Neuronal stem cell (in vitro differentiated cells): ENCODE measurements around the gene CEBPE.
A peak's percentile ranks its signal among the peaks of the same experiment; 100 is the strongest.

ENCODE experiments used
- DNase-seq: peaks from one replicate; pipeline ENCODE4 v3.0.0-alpha.2; 2013; ENCODE audit warnings: low spot score
- H2AFZ ChIP-seq: one replicate; pipeline ENCODE4 v1.6.1; 2013; ENCODE audit warnings: mild to moderate bottlenecking, low read length, inconsistent platforms
- H2AK5ac ChIP-seq: 2 replicates; pipeline ENCODE4 v1.6.1; 2013; ENCODE audit warnings: low read depth, mild to moderate bottlenecking, inconsistent platforms, low read length, moderate library complexity, mixed read lengths
- H2BK120ac ChIP-seq: 2 replicates; pipeline ENCODE4 v1.6.1; 2013; ENCODE audit warnings: low read depth, mild to moderate bottlenecking, inconsistent platforms, low read length, moderate library complexity, mixed read lengths
- H2BK12ac ChIP-seq: one replicate; pipeline ENCODE4 v1.6.1; 2013; ENCODE audit warnings: low read length, inconsistent platforms
- H2BK15ac ChIP-seq: 2 replicates; pipeline ENCODE4 v1.6.1; 2013; ENCODE audit warnings: mild to moderate bottlenecking, low read length, inconsistent platforms, mixed read lengths
- H2BK5ac ChIP-seq: one replicate; pipeline ENCODE4 v1.6.1; 2013; ENCODE audit warnings: inconsistent platforms, mild to moderate bottlenecking, low read length, moderate library complexity
- H3K14ac ChIP-seq: one replicate; pipeline ENCODE4 v1.6.1; 2013; ENCODE audit warnings: low read length, inconsistent platforms
- H3K18ac ChIP-seq: 2 replicates; pipeline ENCODE4 v1.6.1; 2013; ENCODE audit warnings: low read length, inconsistent platforms
- H3K23ac ChIP-seq: 2 replicates; pipeline ENCODE4 v1.6.1; 2013; ENCODE audit warnings: low read depth, mild to moderate bottlenecking, mixed read lengths, low read length, inconsistent platforms; ENCODE audit not compliant: poor library complexity
- H3K27ac ChIP-seq: replicated peaks from 3 replicates; pipeline ENCODE4 v1.5.1; 2013; ENCODE audit warnings: low read length, inconsistent platforms
- H3K27me3 ChIP-seq, 3 experiments: 2 replicates each; pipeline ENCODE4 v1.6.1; 2013; ENCODE audit warnings: low read length in 3 of 3, mild to moderate bottlenecking in 2 of 3, inconsistent platforms in 1 of 3, low read depth in 1 of 3, mixed read lengths in 1 of 3, moderate library complexity in 1 of 3; ENCODE audit not compliant: control insufficient read depth in 3 of 3, insufficient read depth in 3 of 3
- H3K36me3 ChIP-seq, 2 donors: replicated peaks in 1 of 2; 2 replicates each; pipeline ENCODE4 v1.6.1; 2013; ENCODE audit warnings: low read length in 2 of 2; ENCODE audit not compliant: control insufficient read depth in 2 of 2, insufficient read depth in 2 of 2
- H3K4ac ChIP-seq: 2 replicates; pipeline ENCODE4 v1.6.1; 2013; ENCODE audit warnings: inconsistent platforms, mild to moderate bottlenecking, low read length, moderate library complexity
- H3K4me1 ChIP-seq, 2 donors: 1 replicate in 1 of 2; 2 replicates in 1 of 2; pipeline ENCODE4 v1.6.1; 2013; ENCODE audit warnings: low read length in 2 of 2, low read depth in 1 of 2; ENCODE audit not compliant: control insufficient read depth in 2 of 2, insufficient read depth in 1 of 2
- H3K4me2 ChIP-seq: one replicate; pipeline ENCODE4 v1.6.1; 2013; ENCODE audit warnings: mild to moderate bottlenecking, low read length, inconsistent platforms; ENCODE audit not compliant: insufficient read depth, poor library complexity, severe bottlenecking
- H3K4me3 ChIP-seq, 2 donors: 2 replicates each; pipeline ENCODE4 v1.5.1; 2013; ENCODE audit warnings: low read length in 2 of 2, mild to moderate bottlenecking in 2 of 2, inconsistent platforms in 1 of 2, moderate library complexity in 1 of 2
- H3K79me1 ChIP-seq: one replicate; pipeline ENCODE4 v1.6.1; 2013; ENCODE audit warnings: low read depth, mild to moderate bottlenecking, inconsistent platforms, low read length, moderate library complexity
- H3K9ac ChIP-seq: one replicate; pipeline ENCODE4 v1.6.1; 2013; ENCODE audit warnings: mild to moderate bottlenecking, low read depth, low read length, inconsistent platforms; ENCODE audit not compliant: poor library complexity
- H3K9me3 ChIP-seq, 2 donors: replicated peaks in 1 of 2; 2 replicates each; pipeline versions ENCODE3 to v1.6.1; 2013; ENCODE audit warnings: low read length in 2 of 2, mild to moderate bottlenecking in 2 of 2, inconsistent platforms in 1 of 2, low read depth in 1 of 2, mixed read lengths in 1 of 2, moderate library complexity in 1 of 2; ENCODE audit not compliant: control insufficient read depth in 2 of 2, insufficient read depth in 1 of 2
- H4K8ac ChIP-seq: one replicate; pipeline ENCODE4 v1.6.1; 2013; ENCODE audit warnings: low read depth, mild to moderate bottlenecking, inconsistent platforms, low read length, moderate library complexity
- H4K91ac ChIP-seq: one replicate; pipeline ENCODE4 v1.6.1; 2013; ENCODE audit warnings: low read length, low read depth, mild to moderate bottlenecking, inconsistent platforms; ENCODE audit not compliant: poor library complexity
- WGBS, 2 donors: extraction: QIAGEN DNeasy Blood & Tissue Kit; methylation state at CpG; one replicate each; pipeline ENCODE4 v1.1.7; 2013; ENCODE audit warnings: missing lambda C conversion rate in 2 of 2, mixed read lengths in 1 of 2; ENCODE audit not compliant: insufficient read length in 2 of 2, insufficient replicate concordance in 1 of 2; ENCODE audit errors: extremely low coverage in 2 of 2; 5-methylcytosine and 5-hydroxymethylcytosine counted together

The CEBPE gene

DNA sequence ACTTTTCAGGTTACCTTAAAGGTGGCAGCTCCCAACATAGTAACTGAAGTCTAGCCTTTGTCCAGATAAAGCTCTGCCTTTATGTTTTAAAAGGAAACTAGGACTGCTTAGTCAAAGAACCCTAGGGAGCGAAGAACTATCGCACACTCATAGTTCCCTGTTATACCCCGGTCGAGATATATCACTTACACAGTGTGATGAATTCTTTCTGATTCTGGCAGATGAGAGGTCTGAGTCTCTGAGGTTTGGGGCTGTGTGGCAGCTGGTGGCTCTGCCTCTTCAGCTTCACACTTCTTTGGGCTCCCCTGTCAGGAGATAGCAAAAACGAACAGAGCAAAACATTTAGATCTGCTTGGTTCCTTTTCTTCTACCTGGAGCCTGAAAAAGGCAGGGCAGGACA, 41.1 kb downstream of the CEBPE start:
- H2BK120ac ChIP-seq: no peak overlapping the region
- no peak overlapping the region for H3K23ac ChIP-seq
- H2BK12ac ChIP-seq: no peak overlapping the region
- no peak overlapping the region for H3K27ac ChIP-seq
- H3K9me3 ChIP-seq: no peaks in the 10 kb centered on the region
- no peak overlapping the region for H2BK5ac ChIP-seq
- peaks cover 0 to 3% of the 10 kb centered on the region in 2 donors for H3K4me1 ChIP-seq
- H2AK5ac ChIP-seq: no peak overlapping the region
- H3K4me2 ChIP-seq: no peak overlapping the region
- no peak overlapping the region for H3K4ac ChIP-seq
- no CpG with 5 or more reads among the region's 5 CpGs for WGBS, 2 donors
- no peak overlapping the region for H4K8ac ChIP-seq
- no peaks in the 10 kb centered on the region for H3K27me3 ChIP-seq
- H2BK15ac ChIP-seq: no peak overlapping the region
- no peak overlapping the region for H3K4me3 ChIP-seq
- no peak overlapping the region for H3K14ac ChIP-seq
- no peak overlapping the region for H3K9ac ChIP-seq
- no peak overlapping the region for H4K91ac ChIP-seq
- H3K18ac ChIP-seq: no peak overlapping the region
- no peak overlapping the region for H2AFZ ChIP-seq
- no peaks in the 10 kb centered on the region for H3K79me1 ChIP-seq
- H3K36me3 ChIP-seq: peaks cover 44 to 93% of the 10 kb centered on the region in 2 donors
- DNase-seq: no peak

DNA sequence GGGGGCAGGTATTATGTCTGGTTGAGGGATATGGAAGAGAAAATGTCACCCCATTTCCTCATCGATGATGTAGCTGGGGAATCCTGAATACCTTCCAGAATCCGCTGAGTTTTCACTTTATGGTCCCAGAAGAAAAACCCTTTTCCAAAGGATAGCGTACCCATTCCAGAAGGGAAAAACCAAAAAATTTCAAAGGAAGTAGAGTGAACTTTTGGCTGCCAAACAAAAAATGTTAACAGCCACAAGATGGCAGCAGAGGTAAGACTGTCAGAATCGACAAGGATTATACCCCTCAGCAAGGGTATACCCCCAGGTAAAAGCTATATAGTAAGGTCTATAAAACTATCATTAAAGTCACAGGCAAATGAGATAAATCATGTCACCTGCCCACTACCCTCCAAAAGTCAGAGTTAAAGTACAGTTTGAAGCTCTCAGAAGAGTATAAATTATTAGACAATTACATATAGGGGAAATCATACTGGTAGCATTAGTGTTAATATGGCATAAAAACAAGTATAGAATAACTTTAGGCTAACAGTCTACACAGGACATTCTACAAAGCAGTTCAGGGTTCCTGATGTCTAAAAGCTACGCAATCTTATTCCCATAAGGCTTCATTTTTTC, 42.2 kb downstream of the CEBPE start:
- H3K79me1 ChIP-seq: no peaks in the 10 kb centered on the region
- no peaks in the 10 kb centered on the region for H3K27me3 ChIP-seq
- no peak overlapping the region for H2BK15ac ChIP-seq
- no peak overlapping the region for H2AFZ ChIP-seq
- H3K4ac ChIP-seq: no peak overlapping the region
- no peak overlapping the region for H4K8ac ChIP-seq
- H3K4me2 ChIP-seq: no peak overlapping the region
- no peak for DNase-seq
- H4K91ac ChIP-seq: no peak overlapping the region
- no peak overlapping the region for H2BK12ac ChIP-seq
- H3K36me3 ChIP-seq: peaks cover 46 to 91% of the 10 kb centered on the region in 2 donors
- H3K27ac ChIP-seq: no peak overlapping the region
- no CpG with 5 or more reads among the region's 5 CpGs for WGBS, 2 donors
- no peak overlapping the region for H3K14ac ChIP-seq
- no peaks in the 10 kb centered on the region for H3K9me3 ChIP-seq
- H3K4me3 ChIP-seq: no peak overlapping the region
- H2AK5ac ChIP-seq: no peak overlapping the region
- no peak overlapping the region for H2BK120ac ChIP-seq
- no peak overlapping the region for H3K9ac ChIP-seq
- H2BK5ac ChIP-seq: no peak overlapping the region
- H3K18ac ChIP-seq: no peak overlapping the region
- H3K4me1 ChIP-seq: peaks cover 4 to 7% of the 10 kb centered on the region in 2 donors
- no peak overlapping the region for H3K23ac ChIP-seq

DNA sequence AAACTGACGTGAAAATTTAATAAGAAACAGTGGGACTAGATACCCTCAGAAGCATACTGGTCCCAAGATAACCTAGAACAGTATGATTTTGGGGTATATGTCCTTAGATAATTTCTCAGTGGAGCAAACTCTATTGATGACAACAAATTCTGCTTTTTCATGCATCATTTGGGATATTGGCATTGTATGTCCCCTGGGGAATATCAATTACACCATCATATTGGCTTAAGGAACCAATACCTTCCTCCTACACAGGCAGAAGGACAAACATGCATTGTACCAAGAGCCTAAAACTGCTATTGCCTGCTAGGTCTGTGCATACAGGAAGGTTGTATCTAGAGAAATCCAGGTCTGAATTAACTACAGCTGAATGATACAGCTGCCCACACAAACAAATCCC, 44.1 kb downstream of the CEBPE start:
- no peak for DNase-seq
- H2BK15ac ChIP-seq: no peak overlapping the region
- no peak overlapping the region for H2AFZ ChIP-seq
- H3K27ac ChIP-seq: no peak overlapping the region
- H2BK5ac ChIP-seq: no peak overlapping the region
- no peak overlapping the region for H3K23ac ChIP-seq
- peaks cover 8 to 16% of the 10 kb centered on the region in 2 donors for H3K4me1 ChIP-seq
- no peak overlapping the region for H3K14ac ChIP-seq
- H3K36me3 ChIP-seq: peaks cover 37 to 72% of the 10 kb centered on the region in 2 donors
- WGBS, 2 donors: no CpG with 5 or more reads among the region's 1 CpG
- no peak overlapping the region for H4K91ac ChIP-seq
- H3K9me3 ChIP-seq: no peaks in the 10 kb centered on the region
- no peak overlapping the region for H2BK120ac ChIP-seq
- no peak overlapping the region for H3K4ac ChIP-seq
- H3K27me3 ChIP-seq: no peaks in the 10 kb centered on the region
- no peak overlapping the region for H2BK12ac ChIP-seq
- no peak overlapping the region for H4K8ac ChIP-seq
- no peak overlapping the region for H3K4me2 ChIP-seq
- H3K4me3 ChIP-seq: no peak overlapping the region
- no peak overlapping the region for H2AK5ac ChIP-seq
- no peak overlapping the region for H3K18ac ChIP-seq
- H3K9ac ChIP-seq: no peak overlapping the region
- no peaks in the 10 kb centered on the region for H3K79me1 ChIP-seq

DNA sequence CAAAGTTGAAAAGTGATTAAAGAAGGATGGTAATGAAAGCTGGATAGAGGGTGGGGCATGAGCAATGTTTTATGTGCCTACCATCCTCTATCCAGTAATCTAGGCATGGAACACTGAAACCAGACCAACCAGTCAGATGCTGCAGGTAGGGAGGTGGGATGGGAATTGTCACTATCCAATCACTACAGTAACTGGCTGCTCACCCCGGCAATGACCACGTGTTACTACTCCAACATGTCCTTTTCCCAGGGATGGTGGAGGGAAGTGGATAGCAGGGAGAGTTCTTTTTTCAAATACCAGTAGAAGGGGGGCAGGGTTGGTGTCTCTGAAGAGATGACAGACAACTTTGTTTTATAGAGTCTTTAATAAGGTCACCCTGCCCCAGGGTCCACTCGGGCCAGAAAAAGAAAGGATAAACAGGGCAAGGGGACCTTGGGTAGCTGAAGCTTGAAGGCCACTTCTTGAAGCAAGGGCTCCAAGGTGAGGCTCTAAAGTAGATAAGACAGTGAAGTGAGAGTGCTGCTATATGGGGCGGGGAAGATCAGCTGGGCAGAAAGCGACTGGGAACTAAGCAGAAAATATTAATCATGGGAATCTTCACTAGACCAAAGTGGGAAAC, 47.0 kb downstream of the CEBPE start:
- Histone ChIP-seq H3K18ac (no peak overlapping the region), H3K4me1 (peaks cover 21 to 25% of the 10 kb centered on the region in 2 donors), H4K8ac (no peak overlapping the region), H3K9me3 (no peaks in the 10 kb centered on the region), H2AK5ac (no peak overlapping the region), H3K79me1 (peaks cover 5% of the 10 kb centered on the region), H3K36me3 (peaks cover 40 to 70% of the 10 kb centered on the region in 2 donors), H3K27ac (peak overlapping the region; percentile 68), H4K91ac (no peak overlapping the region), H2BK5ac (no peak overlapping the region), H2AFZ (no peak overlapping the region), H3K27me3 (no peaks in the 10 kb centered on the region), H3K9ac (no peak overlapping the region), H3K4me2 (no peak overlapping the region), H3K4ac (no peak overlapping the region), H3K14ac (no peak overlapping the region), H2BK120ac (no peak overlapping the region), H2BK12ac (no peak overlapping the region), H2BK15ac (no peak overlapping the region), H3K4me3 (peak overlapping the region in 1 of 2 donors; percentile 83), H3K23ac (no peak overlapping the region)
- no peak for DNase-seq
- no CpG with 5 or more reads among the region's 5 CpGs for WGBS, 2 donors
